OCI-LY1 (cell line): ENCODE measurements around the gene MDN1.

Experiments used
- EZH2 ChIP-seq: fragments of 200-600 bp; sonication (generic), shearing (Covaris generic); IDR thresholded peaks from 2 replicates; pipeline ENCODE4 v1.8.0; 2017; ENCODE audit warnings: borderline replicate concordance, mixed run types, mild to moderate bottlenecking, antibody characterized with exemption, low read length, moderate library complexity, mixed read lengths
- TF ChIP-seq, protein P1 (sequence below): fragments of 200-600 bp; sonication (generic), shearing (Covaris generic); IDR thresholded peaks from 2 replicates; pipeline ENCODE4 v1.5.1; 2017; ENCODE audit warnings: mild to moderate bottlenecking, antibody characterized with exemption, low read length, moderate library complexity, mixed read lengths

DNA sequence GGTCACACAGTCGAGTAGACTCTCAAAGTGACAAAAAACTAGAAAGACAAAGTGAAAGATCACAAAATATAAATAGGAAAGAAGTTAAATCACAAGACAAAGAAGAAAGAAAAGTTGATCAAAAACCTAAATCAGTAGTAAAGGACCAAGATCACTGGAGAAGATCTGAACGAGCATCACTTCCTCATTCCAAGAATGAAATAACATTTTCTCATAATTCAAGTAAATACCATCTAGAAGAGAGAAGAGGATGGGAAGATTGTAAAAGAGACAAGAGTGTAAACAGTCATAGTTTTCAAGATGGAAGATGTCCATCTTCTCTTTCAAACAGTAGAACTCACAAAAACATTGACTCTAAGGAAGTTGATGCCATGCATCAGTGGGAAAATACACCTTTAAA, 43.1 kb upstream of the MDN1 start:
- TF ChIP-seq, protein P1, sequence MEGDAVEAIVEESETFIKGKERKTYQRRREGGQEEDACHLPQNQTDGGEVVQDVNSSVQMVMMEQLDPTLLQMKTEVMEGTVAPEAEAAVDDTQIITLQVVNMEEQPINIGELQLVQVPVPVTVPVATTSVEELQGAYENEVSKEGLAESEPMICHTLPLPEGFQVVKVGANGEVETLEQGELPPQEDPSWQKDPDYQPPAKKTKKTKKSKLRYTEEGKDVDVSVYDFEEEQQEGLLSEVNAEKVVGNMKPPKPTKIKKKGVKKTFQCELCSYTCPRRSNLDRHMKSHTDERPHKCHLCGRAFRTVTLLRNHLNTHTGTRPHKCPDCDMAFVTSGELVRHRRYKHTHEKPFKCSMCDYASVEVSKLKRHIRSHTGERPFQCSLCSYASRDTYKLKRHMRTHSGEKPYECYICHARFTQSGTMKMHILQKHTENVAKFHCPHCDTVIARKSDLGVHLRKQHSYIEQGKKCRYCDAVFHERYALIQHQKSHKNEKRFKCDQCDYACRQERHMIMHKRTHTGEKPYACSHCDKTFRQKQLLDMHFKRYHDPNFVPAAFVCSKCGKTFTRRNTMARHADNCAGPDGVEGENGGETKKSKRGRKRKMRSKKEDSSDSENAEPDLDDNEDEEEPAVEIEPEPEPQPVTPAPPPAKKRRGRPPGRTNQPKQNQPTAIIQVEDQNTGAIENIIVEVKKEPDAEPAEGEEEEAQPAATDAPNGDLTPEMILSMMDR, result no peak
- TF ChIP-seq EZH2, result no peak
